Measurements from ENCODE around the gene C1QTNF2. TPM values are rescaled to one million over a fixed set of nuclear protein-coding genes. Genes with fewer than 3 reads are reported as not detected.

Gene C1QTNF2, protein sequence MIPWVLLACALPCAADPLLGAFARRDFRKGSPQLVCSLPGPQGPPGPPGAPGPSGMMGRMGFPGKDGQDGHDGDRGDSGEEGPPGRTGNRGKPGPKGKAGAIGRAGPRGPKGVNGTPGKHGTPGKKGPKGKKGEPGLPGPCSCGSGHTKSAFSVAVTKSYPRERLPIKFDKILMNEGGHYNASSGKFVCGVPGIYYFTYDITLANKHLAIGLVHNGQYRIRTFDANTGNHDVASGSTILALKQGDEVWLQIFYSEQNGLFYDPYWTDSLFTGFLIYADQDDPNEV
- 0.10 TPM for total RNA-seq

DNA sequence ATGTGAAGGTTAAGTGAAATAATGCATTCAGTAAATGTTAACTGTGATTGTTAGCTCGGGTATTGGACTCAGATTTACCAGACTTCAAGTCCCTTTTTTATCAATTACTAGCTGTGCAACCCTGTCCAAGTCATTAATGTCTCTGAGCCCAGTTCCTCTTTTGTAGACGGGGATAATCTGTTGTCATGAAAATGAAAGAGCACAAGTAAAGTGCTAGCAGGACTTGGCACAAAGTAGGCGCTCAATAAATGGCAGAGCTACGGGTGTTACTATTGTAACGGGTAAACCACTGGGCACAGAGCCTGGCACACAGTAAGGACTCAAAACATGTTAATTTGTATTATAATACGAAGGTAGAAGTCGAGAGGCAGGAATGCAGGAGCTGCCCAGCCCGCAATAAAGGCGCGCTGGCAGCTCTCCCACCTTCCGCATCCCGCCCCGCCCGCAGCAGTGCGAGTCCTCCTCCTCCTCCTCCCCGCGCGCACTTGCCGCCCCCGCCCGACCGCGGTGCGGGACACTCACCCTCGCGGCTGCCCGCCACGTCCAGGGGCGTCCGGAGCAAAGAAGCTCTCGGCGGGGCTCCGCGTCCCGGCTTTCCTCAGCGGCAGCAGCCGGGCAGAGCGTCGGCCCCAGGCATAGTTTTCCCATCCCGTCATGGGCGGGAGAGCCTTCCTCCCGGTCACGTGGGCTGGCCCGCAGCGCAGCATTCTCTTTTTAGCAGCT lies at the start of gene C1QTNF2:
Gene C1QTNF2, minus strand, starts transcription at position 637 of the 723 bp plus-strand sequence. CDS start 15,615 bp downstream, outside the sequence.
- Histone ChIP-seq H3K27me3 (ENCODE audit: insufficient read depth, low read length) (peaks cover 58% of the 10 kb centered on the region), H3K9me3 (ENCODE audit: low read depth, low read length) (no peaks in the 10 kb centered on the region), H3K4me3 (ENCODE audit: low read length) (peak within 1 kb of the TSS; percentile 30), H3K4me1 (ENCODE audit: insufficient read depth, low read length) (peaks cover 5% of the 10 kb centered on the region)

DNA sequence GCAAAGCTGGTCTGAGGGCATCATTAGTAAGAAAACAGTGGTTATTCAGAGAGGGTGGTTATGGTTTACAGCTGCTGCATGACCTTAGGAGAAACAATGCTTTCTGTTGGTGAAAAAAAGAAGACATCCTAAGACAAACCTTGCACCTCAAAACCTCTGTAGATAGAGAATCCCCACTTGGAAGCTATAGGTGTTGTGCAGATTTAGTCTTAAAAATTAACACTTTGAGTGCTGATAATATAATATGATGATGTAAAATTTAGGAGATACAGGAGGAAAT lies 49.8 kb upstream of the C1QTNF2 start:
- no peaks in the 10 kb centered on the region for H3K27me3 ChIP-seq (ENCODE audit: insufficient read depth, low read length)
- no peak overlapping the region for H3K4me3 ChIP-seq (ENCODE audit: low read length)
- H3K9me3 ChIP-seq (ENCODE audit: low read depth, low read length): no peaks in the 10 kb centered on the region
- H3K4me1 ChIP-seq (ENCODE audit: insufficient read depth, low read length): peaks cover 50% of the 10 kb centered on the region

DNA sequence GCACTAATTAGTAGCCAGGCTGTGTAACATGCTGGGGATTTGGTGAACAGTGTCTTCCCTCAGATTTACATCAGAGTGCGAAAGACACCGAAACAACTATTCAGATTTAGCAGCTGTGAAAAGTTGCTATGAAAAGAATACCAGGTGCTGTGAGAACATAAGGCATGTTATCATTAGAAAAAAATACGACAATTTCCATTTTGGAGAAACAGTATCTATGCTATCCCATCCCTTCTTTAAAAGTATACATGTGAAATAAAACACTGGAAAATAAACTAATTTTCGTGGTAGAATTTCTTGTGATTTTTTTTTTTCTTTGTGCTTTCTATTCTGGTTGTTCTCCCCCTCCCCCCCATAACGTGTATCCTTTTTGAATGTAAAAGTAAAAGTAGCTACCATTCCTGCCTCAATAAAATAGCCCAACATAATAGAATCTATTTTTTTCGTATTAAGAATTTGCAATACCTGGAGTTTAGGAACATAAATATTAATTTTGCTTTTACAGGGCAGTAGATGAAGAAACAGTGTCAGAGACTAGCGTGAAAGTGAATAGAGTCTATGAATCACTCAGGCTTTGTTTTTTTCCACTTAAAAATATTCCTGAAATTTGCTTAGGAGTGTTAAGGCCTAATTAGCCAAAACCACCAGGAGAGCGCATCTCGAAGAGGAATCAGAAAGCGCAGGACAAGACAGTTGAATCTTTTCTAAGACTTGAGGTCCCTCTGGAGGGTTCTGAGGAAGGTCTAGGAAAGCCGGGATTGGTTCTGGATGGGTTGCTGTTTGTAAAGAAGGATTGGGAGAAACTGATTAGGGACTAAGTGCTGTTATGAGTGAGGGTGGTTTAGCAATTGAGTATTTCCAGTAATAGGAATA lies 49.3 kb upstream of the C1QTNF2 start:
- Histone ChIP-seq H3K9me3 (ENCODE audit: low read depth, low read length) (no peaks in the 10 kb centered on the region), H3K27me3 (ENCODE audit: insufficient read depth, low read length) (no peaks in the 10 kb centered on the region), H3K4me1 (ENCODE audit: insufficient read depth, low read length) (peaks cover 48% of the 10 kb centered on the region)

DNA sequence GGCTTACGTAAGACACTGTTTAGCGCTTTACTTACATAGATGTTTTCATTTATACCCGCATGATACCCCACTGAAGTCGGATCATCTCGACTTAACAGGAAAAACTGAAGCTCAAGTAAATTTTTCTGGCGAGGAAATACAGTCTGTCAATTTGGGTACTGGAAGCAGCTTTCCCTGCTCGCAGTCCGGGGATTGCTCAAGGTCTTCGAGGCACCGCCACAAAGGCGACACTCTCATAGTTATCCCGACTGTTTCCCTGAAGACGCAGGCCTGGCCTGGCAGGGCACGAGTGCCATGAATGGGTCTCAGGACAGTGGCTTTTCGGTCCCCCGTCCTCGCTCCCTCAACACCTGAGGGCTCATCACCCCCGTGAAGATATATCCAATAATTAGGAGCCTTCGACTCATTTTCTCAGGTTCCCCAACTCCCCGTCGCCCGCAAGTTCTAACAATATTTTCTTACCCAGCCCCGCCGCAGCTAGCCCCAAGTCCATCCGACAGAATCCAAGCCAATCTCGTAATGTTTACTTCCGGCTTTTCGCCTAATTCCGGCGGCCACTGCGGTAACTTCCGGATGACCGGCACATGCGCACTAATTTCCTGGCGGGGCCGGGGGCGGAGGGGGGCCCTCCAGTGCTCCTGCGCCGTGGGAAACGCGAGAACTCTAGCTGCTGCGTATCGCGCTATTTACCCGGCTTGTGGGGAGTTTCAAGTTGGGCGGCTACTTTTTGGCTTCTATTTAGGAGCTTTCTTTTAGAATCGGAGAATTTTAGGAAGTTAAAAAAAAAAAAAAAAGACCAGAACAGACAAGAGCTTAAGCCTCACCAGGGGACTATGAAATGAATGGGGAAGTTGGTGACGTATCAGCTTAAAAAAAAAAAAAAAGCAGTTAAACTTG lies 48.4 kb upstream of the C1QTNF2 start, which contains the start of gene SLU7:
Gene SLU7, minus strand, starts transcription at position 521 of the 897 bp plus-strand sequence. CDS start 3,787 bp downstream, outside the sequence.
- H3K4me1 ChIP-seq (ENCODE audit: insufficient read depth, low read length): peaks cover 46% of the 10 kb centered on the region

More for the DNA sequence above, 49.3 kb upstream of the C1QTNF2 start:
- peak overlapping the region; percentile 95 for H3K4me3 ChIP-seq (ENCODE audit: low read length)

DNA sequence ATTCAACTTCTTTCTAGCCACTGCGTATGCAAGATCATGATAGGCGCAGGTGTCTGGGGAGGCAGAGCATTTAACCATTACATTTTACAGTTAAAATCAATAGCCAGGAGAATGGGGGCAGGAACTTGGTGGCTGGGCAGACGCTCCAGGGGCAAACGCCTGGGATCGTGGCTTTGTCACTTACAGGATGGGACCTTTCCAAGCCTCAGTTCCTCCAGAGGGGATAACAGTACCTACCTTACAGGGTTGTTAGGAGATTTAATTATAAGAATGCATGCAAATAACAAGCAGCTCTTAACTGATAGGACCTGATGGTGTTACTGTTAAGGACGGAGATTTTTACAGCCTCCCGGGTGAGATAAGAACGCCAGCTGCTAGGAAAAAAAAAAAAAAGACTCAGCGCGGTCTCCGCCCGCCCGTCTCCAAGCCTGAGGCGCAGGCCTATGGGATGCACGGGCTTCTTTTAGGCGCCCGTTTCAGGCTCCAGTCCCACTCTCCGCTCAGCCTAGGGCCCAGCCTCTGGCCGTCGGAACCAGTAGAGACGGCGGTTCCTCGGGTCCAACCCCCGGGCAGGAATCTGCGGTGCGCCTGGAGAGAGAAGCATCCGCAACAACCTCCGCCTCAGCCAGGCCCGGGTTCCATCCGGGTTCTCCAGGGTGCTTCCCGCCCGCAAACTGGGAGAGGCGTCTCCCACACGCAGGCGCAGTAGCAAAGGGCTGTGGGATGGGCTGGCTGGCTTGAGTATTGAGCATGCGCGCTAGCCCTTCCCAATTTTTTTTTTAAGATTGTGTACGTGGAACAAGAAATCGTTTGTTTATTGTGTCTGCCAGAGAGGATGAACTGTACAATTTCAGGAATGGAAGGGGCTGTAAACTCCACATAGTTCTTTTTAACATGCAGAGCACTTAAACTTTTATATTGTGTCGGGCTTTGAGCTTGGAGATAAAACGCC lies 29.3 kb upstream of the C1QTNF2 start, which contains the start of gene FAM200C:
Gene FAM200C, minus strand, starts transcription at position 653 of the 952 bp plus-strand sequence. CDS start 4,564 bp downstream, outside the sequence.
- Histone ChIP-seq H3K27me3 (ENCODE audit: insufficient read depth, low read length) (no peaks in the 10 kb centered on the region), H3K4me3 (ENCODE audit: low read length) (peak within 1 kb of the TSS; percentile 74), H3K4me1 (ENCODE audit: insufficient read depth, low read length) (peaks cover 10% of the 10 kb centered on the region), H3K9me3 (ENCODE audit: low read depth, low read length) (no peaks in the 10 kb centered on the region)

More for the DNA sequence above, 48.4 kb upstream of the C1QTNF2 start, which contains the start of gene SLU7:
- no peaks in the 10 kb centered on the region for H3K27me3 ChIP-seq (ENCODE audit: insufficient read depth, low read length)
- no peaks in the 10 kb centered on the region for H3K9me3 ChIP-seq (ENCODE audit: low read depth, low read length)
- peak within 1 kb of the TSS; percentile 95 for H3K4me3 ChIP-seq (ENCODE audit: low read length)

DNA sequence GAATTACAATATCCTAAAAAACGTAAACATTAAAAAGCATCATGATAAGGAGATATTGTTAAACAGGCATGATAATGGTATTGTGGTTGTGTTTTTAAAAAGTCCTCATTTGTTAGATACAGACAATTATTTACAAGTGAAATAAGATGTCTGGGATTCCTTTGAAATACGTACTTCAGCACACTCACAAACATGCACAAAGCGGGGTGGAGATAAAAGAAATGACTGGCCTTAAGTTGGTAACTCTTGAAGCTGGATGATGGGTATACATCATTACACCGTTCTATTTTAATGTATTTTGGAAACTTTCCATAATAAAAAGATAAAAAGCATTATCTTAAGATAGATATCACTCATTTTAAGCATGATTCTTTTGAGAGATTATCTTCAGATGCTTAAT lies 28.4 kb upstream of the C1QTNF2 start:
- no peak overlapping the region for H3K4me3 ChIP-seq (ENCODE audit: low read length)
- H3K9me3 ChIP-seq (ENCODE audit: low read depth, low read length): no peaks in the 10 kb centered on the region

DNA sequence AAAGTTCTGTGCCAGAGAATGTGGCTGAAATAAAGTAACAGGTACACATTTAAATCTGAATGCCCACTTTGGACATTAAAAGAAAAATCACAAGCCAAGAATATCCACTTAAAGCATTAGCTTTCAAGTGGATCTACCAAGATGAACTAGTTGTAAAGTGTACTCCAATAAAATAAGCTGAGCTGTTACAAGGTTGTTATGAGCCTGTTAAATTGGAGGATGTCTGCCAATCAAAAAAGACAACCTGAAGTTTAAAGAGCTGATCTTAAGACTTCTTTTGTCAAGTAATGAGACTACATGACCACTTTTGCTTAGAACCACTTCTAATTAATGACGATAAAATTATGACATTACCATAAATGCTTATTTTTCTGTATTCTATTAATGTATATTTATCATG lies 27.1 kb upstream of the C1QTNF2 start:
- Histone ChIP-seq H3K9me3 (ENCODE audit: low read depth, low read length) (no peaks in the 10 kb centered on the region), H3K4me1 (ENCODE audit: insufficient read depth, low read length) (peaks cover 10% of the 10 kb centered on the region), H3K4me3 (ENCODE audit: low read length) (no peak overlapping the region), H3K27me3 (ENCODE audit: insufficient read depth, low read length) (no peaks in the 10 kb centered on the region)

More for the DNA sequence above, 28.4 kb upstream of the C1QTNF2 start:
- H3K4me1 ChIP-seq (ENCODE audit: insufficient read depth, low read length): peaks cover 10% of the 10 kb centered on the region
- no peaks in the 10 kb centered on the region for H3K27me3 ChIP-seq (ENCODE audit: insufficient read depth, low read length)

DNA sequence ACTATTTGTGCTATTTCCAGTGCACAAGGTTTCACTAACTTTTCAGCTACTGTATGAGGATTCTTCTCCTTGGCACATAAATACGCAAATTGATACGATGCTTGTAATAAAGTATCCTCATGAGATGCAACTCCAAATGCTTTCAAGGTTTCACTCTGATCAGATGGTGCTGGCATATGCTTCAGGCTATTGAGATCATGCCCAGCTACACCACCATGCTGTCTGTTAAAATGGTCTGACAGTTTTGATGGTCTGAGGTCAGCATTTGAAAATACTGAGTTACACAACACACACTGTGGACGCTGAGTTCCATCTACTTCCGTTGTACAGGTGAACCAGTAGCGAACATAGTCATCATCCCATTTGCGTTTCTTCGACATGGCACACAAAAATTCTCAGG lies 24.7 kb upstream of the C1QTNF2 start:
- no peaks in the 10 kb centered on the region for H3K27me3 ChIP-seq (ENCODE audit: insufficient read depth, low read length)
- peaks cover 7% of the 10 kb centered on the region for H3K4me1 ChIP-seq (ENCODE audit: insufficient read depth, low read length)
- no peak overlapping the region for H3K4me3 ChIP-seq (ENCODE audit: low read length)
- no peaks in the 10 kb centered on the region for H3K9me3 ChIP-seq (ENCODE audit: low read depth, low read length)

DNA sequence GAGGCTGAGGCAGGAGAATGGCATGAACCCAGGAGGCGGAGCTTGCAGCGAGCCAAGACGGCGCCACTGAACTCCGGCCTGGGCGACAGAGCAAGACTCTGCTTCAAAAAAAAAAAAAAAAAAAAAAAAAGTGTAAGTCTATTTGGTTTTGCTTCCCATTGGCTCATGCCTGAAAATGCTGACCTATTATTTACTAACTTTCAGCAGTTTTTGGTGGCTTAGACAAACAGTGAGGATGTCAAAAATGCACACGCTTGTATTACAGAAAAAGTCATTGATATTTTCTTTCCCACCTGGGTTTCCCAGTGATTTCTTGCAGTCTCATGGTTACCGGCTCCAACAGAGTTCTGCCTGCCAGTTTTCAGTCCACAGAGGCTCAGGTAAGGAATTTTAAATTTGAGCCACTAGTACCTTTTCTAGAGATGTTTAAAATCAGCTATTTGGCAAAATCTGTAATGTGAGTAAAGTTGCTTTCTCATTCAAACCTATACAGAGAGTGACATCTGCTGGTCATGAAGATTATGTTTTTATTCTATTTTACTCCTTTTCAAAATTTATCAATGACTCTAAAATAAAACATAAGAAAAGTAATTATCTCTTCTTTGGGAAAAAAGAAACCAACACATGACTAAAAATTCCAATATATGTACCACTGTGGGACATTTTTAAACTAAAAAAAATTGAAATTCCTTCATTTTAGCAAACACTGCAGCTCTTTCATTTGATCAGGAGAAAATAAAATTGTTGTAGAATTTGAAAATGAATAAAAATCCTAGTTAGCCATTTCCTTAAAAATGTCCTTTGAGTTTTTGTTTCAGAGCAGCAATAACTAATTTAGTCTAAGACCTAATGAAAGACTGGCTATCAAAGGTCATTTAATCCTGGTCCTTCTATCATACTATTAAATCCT lies 20.6 kb upstream of the C1QTNF2 start:
- no peaks in the 10 kb centered on the region for H3K4me1 ChIP-seq (ENCODE audit: insufficient read depth, low read length)
- no peak overlapping the region for H3K4me3 ChIP-seq (ENCODE audit: low read length)
- no peaks in the 10 kb centered on the region for H3K27me3 ChIP-seq (ENCODE audit: insufficient read depth, low read length)
- peaks cover 11% of the 10 kb centered on the region for H3K9me3 ChIP-seq (ENCODE audit: low read depth, low read length)

DNA sequence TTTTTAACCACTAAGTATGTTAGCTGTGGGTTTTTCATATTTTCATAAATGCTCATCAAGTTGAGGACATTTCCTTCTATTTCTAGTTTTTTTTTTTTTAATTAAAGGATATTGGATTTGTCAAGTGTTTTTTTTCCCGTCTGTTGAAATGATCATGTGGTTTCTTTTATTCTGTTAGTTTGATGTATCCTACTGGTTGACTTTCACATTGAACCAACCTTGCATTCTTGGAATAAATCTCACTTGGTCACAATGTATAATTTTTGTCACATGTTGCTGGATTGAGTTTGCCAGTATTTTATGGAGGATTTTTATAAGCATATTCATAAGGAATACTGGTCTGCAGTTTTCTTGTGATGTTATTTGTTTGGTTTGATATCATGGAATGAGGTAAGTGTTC lies 17.0 kb upstream of the C1QTNF2 start:
- Histone ChIP-seq H3K4me1 (ENCODE audit: insufficient read depth, low read length) (no peaks in the 10 kb centered on the region), H3K9me3 (ENCODE audit: low read depth, low read length) (peaks cover 11% of the 10 kb centered on the region), H3K4me3 (ENCODE audit: low read length) (no peak overlapping the region), H3K27me3 (ENCODE audit: insufficient read depth, low read length) (no peaks in the 10 kb centered on the region)

DNA sequence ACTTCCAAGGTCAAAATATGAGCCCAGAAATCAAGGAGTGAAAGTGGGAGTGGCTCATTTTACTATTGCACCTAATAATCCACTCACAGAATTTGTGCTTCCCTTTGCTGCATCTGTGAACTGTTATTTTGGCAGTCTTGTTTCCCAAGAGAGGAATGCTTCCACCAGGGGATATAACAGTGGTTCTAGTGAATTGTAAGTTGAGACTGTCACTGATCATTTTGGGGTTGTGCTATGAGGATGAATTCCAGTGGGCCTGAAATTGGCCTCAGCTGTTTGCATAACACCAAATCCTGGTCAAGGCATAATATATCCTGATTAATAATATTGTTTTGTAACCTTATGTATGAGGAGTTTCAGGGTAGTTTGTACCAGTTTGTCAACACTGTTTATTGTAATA lies 15.1 kb upstream of the C1QTNF2 start:
- no peaks in the 10 kb centered on the region for H3K4me1 ChIP-seq (ENCODE audit: insufficient read depth, low read length)
- peaks cover 11% of the 10 kb centered on the region for H3K9me3 ChIP-seq (ENCODE audit: low read depth, low read length)
- no peaks in the 10 kb centered on the region for H3K27me3 ChIP-seq (ENCODE audit: insufficient read depth, low read length)
- H3K4me3 ChIP-seq (ENCODE audit: low read length): no peak overlapping the region

DNA sequence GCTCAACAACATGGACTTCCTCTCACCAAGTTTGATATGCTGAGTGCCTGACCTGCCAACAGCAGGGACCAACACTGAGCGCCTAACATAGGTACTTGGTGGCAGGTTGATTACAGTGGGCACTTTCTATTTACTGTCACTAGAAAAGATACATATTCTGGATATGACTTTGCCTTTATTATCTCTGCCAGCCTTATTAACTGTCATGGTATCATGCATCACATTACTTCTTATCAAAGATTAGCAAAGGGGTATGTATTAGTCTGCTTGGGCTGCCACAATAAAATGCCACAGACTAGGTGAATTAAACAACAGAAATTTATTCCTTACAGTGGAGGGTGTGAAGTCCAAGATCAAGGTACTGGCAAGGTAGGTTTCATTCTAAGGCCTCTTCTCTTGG lies 14.3 kb upstream of the C1QTNF2 start:
- H3K9me3 ChIP-seq (ENCODE audit: low read depth, low read length): peaks cover 11% of the 10 kb centered on the region
- no peaks in the 10 kb centered on the region for H3K27me3 ChIP-seq (ENCODE audit: insufficient read depth, low read length)
- no peaks in the 10 kb centered on the region for H3K4me1 ChIP-seq (ENCODE audit: insufficient read depth, low read length)
- no peak overlapping the region for H3K4me3 ChIP-seq (ENCODE audit: low read length)

All from mononuclear cell (primary cell).